PC-3 (cell line): Measurements from ENCODE around the gene TTC39B. TPM values are rescaled to one million over a fixed set of nuclear protein-coding genes. Genes with fewer than 3 reads are reported as not detected.
A peak's percentile ranks its signal among the peaks of the same experiment; 100 is the strongest.

Source experiments
- ATAC-seq: fragments of 200-7000 bp; cut with Tn5 transposase; 2 replicates; pipeline ENCODE4 v1.9.1; 2020; ENCODE audit warnings: mild to moderate bottlenecking, moderate library complexity
- BruUV-seq: library from RNA; stranded (reverse); fragments of 400-500 nt; replicated peaks from 2 replicates; lab custom pipeline; 2021; lab: Mats Ljungman, UMichigan
- CTCF ChIA-PET: fragments of 300-600 bp; sonication (Branson Sonifier 250); formaldehyde crosslinking; loops from one replicate; lab custom pipeline; 2022; ENCODE audit warnings: antibody characterized with exemption; lab: Charles Lee
- POLR2A ChIA-PET: fragments of 300-600 bp; sonication (Branson Sonifier 250); formaldehyde crosslinking; loops from one replicate; lab custom pipeline; 2022; ENCODE audit warnings: antibody characterized with exemption; ENCODE audit not compliant: unreplicated experiment; lab: Charles Lee
- DNase-seq: peaks from one replicate; pipeline ENCODE4 v3.0.0-alpha.2; 2015
- H2AFZ ChIP-seq: fragments of 300-600 bp; sonication (generic); 2 replicates; pipeline ENCODE4 v1.6.0; 2016; ENCODE audit warnings: antibody characterized with exemption, low read length
- H3F3A ChIP-seq: fragments of 300-600 bp; sonication (generic); one replicate; pipeline ENCODE4 v1.6.0; 2017; ENCODE audit warnings: antibody characterized with exemption, low read length, control low read depth, mild to moderate bottlenecking; ENCODE audit not compliant: unreplicated experiment
- H3K27ac ChIP-seq: fragments of 300-600 bp; sonication (generic); 2 replicates; pipeline ENCODE4 v1.5.1; 2016; ENCODE audit warnings: mild to moderate bottlenecking, low read length
- H3K27me3 ChIP-seq: fragments of 300-600 bp; sonication (generic); 2 replicates; pipeline ENCODE4 v1.6.1; 2016; ENCODE audit warnings: low read length, mixed read lengths
- H3K36me3 ChIP-seq: fragments of 300-600 bp; sonication (generic); 2 replicates; pipeline ENCODE4 v1.6.1; 2016; ENCODE audit warnings: low read depth, mixed run types, low read length, mixed read lengths
- H3K4me1 ChIP-seq: fragments of 300-600 bp; sonication (generic); 2 replicates; pipeline ENCODE4 v1.5.1; 2016; ENCODE audit warnings: low read length; ENCODE audit not compliant: insufficient read depth
- H3K4me2 ChIP-seq: fragments of 300-600 bp; sonication (generic); 2 replicates; pipeline ENCODE4 v1.6.0; 2016; ENCODE audit warnings: low read length
- H3K4me3 ChIP-seq: fragments of 300-600 bp; sonication (generic); 2 replicates; pipeline ENCODE4 v1.5.1; 2016; ENCODE audit warnings: mild to moderate bottlenecking, low read length, mixed read lengths
- H3K79me2 ChIP-seq: fragments of 300-600 bp; sonication (generic); 2 replicates; pipeline ENCODE4 v1.6.1; 2017; ENCODE audit warnings: low read length, mixed read lengths
- H3K9ac ChIP-seq: fragments of 300-600 bp; sonication (generic); 2 replicates; pipeline ENCODE4 v1.6.0; 2016; ENCODE audit warnings: mild to moderate bottlenecking, low read length
- H3K9me2 ChIP-seq: fragments of 300-600 bp; sonication (generic); replicated peaks from 2 replicates; pipeline ENCODE4 v1.6.1; 2016; ENCODE audit warnings: mixed run types, low read length, mixed read lengths
- H3K9me3 ChIP-seq: fragments of 300-600 bp; sonication (generic); 2 replicates; pipeline ENCODE4 v1.6.1; 2016; ENCODE audit warnings: low read length, mixed read lengths
- H4K20me1 ChIP-seq: fragments of 300-600 bp; sonication (generic); 2 replicates; pipeline ENCODE4 v1.6.1; 2016; ENCODE audit warnings: low read length, mixed read lengths
- CTCF ChIP-seq: fragments of 300-600 bp; sonication (generic); conservative IDR thresholded peaks from 2 replicates; pipeline ENCODE4 v1.5.1; 2017; ENCODE audit warnings: antibody characterized with exemption, low read depth, mild to moderate bottlenecking, low read length
- EZH2 ChIP-seq: fragments of 300-600 bp; sonication (generic); IDR thresholded peaks from one replicate; pipeline ENCODE4 v1.6.1; 2017; ENCODE audit warnings: antibody characterized with exemption, mild to moderate bottlenecking, low read length; ENCODE audit not compliant: unreplicated experiment
- EZH2phosphoT487 ChIP-seq: fragments of 300-600 bp; sonication (generic); IDR thresholded peaks from 2 replicates; pipeline ENCODE4 v1.6.1; 2018; ENCODE audit warnings: mild to moderate bottlenecking, antibody characterized with exemption, low read length, borderline replicate concordance
- intact Hi-C: fragments of 100-400 bp; cut with micrococcal nuclease; formaldehyde crosslinking; loops from 2 replicates; pipeline ENCODE4 v1.9.0; 2023
- total RNA-seq: library from RNA; depleted of rRNA; stranded (reverse); fragments of >200 nt; gene quantifications from 2 replicates; pipeline ENCODE4 v1.2.3, GENCODE V29; 2014

Gene TTC39B
- total RNA-seq, 1 experiment from 2014 or later = 1.5 TPM

DNA sequence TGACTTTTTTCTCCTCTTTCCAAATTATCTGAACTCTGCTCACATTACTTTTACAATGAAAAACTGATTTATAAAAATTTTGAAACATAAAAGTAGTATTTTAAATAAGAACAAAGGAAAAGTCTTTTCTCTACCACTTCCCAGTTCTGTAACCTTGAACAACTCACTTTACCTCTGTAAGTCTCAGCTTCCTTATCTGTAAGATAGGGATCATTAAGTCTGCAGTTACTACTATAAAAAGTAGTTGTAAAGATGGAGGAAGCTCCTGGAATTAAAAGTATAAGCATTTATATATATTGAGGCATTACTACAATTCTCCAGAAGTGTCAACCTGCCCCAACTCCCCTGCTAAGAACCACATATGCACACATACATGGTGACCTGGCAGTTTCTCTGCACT, 88.0 kb downstream of the TTC39B start:
- no peaks in the 10 kb centered on the region for H3K4me1 ChIP-seq
- CTCF ChIA-PET = no interaction called here
- H3K4me3 ChIP-seq = no peak overlapping the region
- intact Hi-C loops = loop anchor here (10.0 kb wide), 1 partner anchor 386 kb away; no protein-coding TSS in a partner anchor
- no peaks in the 10 kb centered on the region for H4K20me1 ChIP-seq
- H3K27ac ChIP-seq = no peak overlapping the region
- no peaks in the 10 kb centered on the region for H3F3A ChIP-seq
- no peaks in the 10 kb centered on the region for H3K79me2 ChIP-seq
- no peak overlapping the region for H3K4me2 ChIP-seq
- H3K9me2 ChIP-seq = no peaks in the 10 kb centered on the region
- no peak overlapping the region for H3K9ac ChIP-seq
- no peak for ATAC-seq
- H2AFZ ChIP-seq = no peak overlapping the region
- H3K27me3 ChIP-seq = no peaks in the 10 kb centered on the region
- no peak for DNase-seq
- no TSS peak for BruUV-seq
- H3K9me3 ChIP-seq = no peaks in the 10 kb centered on the region
- H3K36me3 ChIP-seq = no peaks in the 10 kb centered on the region
- TF ChIP-seq EZH2 = no peak
- TF ChIP-seq EZH2phosphoT487 = no peak
- no peak for TF ChIP-seq CTCF
- POLR2A ChIA-PET = no interaction called here

GRCh38 chr9:15213249-15213648, 93.8 kb downstream of the TTC39B start:
- Histone ChIP-seq H2AFZ (no peak overlapping the region), H4K20me1 (no peaks in the 10 kb centered on the region), H3K36me3 (peaks cover 3% of the 10 kb centered on the region; the same call in 1 of the 2 replicates), H3K9me2 (no peaks in the 10 kb centered on the region), H3K4me2 (no peak overlapping the region), H3K27ac (no peak overlapping the region), H3K9ac (no peak overlapping the region), H3K4me1 (peaks cover 4% of the 10 kb centered on the region; the same call in 1 of the 2 replicates), H3K9me3 (no peaks in the 10 kb centered on the region), H3F3A (no peaks in the 10 kb centered on the region), H3K27me3 (no peaks in the 10 kb centered on the region), H3K4me3 (no peak overlapping the region), H3K79me2 (no peaks in the 10 kb centered on the region)
- ChIA-PET POLR2A (no interaction called here), CTCF (no interaction called here)
- no peak for TF ChIP-seq EZH2
- no peak for TF ChIP-seq EZH2phosphoT487
- TF ChIP-seq CTCF = no peak
- no TSS peak for BruUV-seq
- ATAC-seq (no peak), DNase-seq (no peak)
- intact Hi-C loops = loop anchor here (10.0 kb wide), 1 partner anchor 392 kb away; no protein-coding TSS in a partner anchor

DNA sequence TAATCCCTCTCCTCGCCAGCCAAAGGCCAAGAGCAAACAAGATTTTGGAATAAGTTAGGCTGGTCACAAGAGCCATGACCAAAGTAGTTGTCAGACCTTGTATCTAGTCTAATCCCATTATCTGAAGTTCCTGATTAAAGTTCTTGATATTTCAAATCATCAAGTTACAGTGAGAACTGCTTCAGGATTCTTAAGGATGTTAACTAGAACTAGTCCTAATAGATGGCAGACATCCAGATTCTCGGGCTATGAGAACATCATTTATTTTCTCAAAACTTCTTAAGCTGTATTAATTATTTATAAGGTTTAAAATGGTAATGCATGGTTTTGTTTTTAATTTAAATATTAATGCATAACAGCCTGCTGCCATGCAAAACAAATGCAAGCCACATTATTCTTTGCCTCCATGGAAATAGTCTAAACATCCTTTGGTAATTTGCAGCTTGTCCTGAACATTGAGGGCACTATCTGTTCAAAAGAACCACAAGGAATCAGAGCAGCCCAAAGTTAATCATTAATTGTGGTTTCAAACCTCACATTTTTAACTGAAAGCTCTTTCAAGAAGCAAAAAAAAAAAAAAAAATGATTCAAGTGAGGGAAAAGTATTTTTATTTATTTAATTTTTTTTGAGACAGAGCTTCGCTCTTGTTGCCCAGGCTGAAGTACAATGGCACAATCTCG, 95.1 kb downstream of the TTC39B start:
- Histone ChIP-seq H3K9me3 (no peaks in the 10 kb centered on the region), H3F3A (no peaks in the 10 kb centered on the region), H3K79me2 (no peaks in the 10 kb centered on the region), H3K36me3 (peaks cover 3% of the 10 kb centered on the region; the same call in 1 of the 2 replicates), H3K4me1 (peaks cover 4% of the 10 kb centered on the region; the same call in 1 of the 2 replicates), H2AFZ (0 out of 2 replicates have a peak overlapping the region, but pooled peaks have one; percentile 36), H3K27ac (no peak overlapping the region), H3K4me2 (no peak overlapping the region), H3K9me2 (no peaks in the 10 kb centered on the region), H3K9ac (no peak overlapping the region), H3K4me3 (no peak overlapping the region), H4K20me1 (no peaks in the 10 kb centered on the region), H3K27me3 (no peaks in the 10 kb centered on the region)
- no peak for ATAC-seq
- ChIA-PET CTCF (interaction anchor here (0.6 kb wide), 1 partner anchor 165 kb away, joined by 4 read pairs; no protein-coding TSS in a partner anchor), POLR2A (no interaction called here)
- intact Hi-C loops = loop anchor here (1.0 to 10.0 kb wide), 2 partner anchors 205 to 393 kb away; no protein-coding TSS in a partner anchor
- TF ChIP-seq EZH2 (no peak), CTCF (no peak), EZH2phosphoT487 (no peak)
- no peak for DNase-seq
- BruUV-seq = no TSS peak
